Midbrain (tissue), 1 donor: ENCODE data around the gene KLF2.
"Not testable (repeated sequence)": the region's sequence is repeated elsewhere in the genome, so short reads cannot be mapped to it uniquely, and the experiment has no call there.

ENCODE experiments used
- DNase-seq: peaks from one replicate; lab custom pipeline; 2025; lab: John Stamatoyannopoulos, UW

Gene KLF2

GRCh38 chr19:16324384-16325160 is at the start of gene KLF2:
Gene KLF2, plus strand, starts transcription at chr19:16324826. Its CDS starts 98 bp downstream, at chr19:16324924.
- peak; percentile 48 for DNase-seq

GRCh38 chr19:16280306-16280705 is 44.3 kb upstream of the KLF2 start:
- no peak for DNase-seq

GRCh38 chr19:16281743-16282142 is 42.9 kb upstream of the KLF2 start:
- DNase-seq, result no peak

GRCh38 chr19:16283210-16284061 is 41.2 kb upstream of the KLF2 start:
- peak; percentile 76 for DNase-seq

- no peak for DNase-seq
Measured at GRCh38 chr19:16284505-16284904, 40.1 kb upstream of the KLF2 start.

GRCh38 chr19:16285079-16285478 is 39.5 kb upstream of the KLF2 start:
- not testable (repeated sequence) for DNase-seq

GRCh38 chr19:16285769-16286498 is 38.7 kb upstream of the KLF2 start:
- peak; percentile 9 for DNase-seq

GRCh38 chr19:16288544-16288943 is 36.1 kb upstream of the KLF2 start:
- DNase-seq, result no peak

- DNase-seq, result no peak
Measured at GRCh38 chr19:16289594-16289993, 35.0 kb upstream of the KLF2 start.

- no peak for DNase-seq
Measured at GRCh38 chr19:16290692-16291091, 33.9 kb upstream of the KLF2 start.

GRCh38 chr19:16293118-16294091 is 31.2 kb upstream of the KLF2 start:
- DNase-seq, result no peak

- DNase-seq, result no peak
Measured at GRCh38 chr19:16295057-16295456, 29.6 kb upstream of the KLF2 start.

GRCh38 chr19:16296713-16297112 is 27.9 kb upstream of the KLF2 start:
- no peak for DNase-seq

- no peak for DNase-seq
Measured at GRCh38 chr19:16297575-16298178, 26.9 kb upstream of the KLF2 start.

- no peak for DNase-seq
Measured at GRCh38 chr19:16298334-16298733, 26.3 kb upstream of the KLF2 start.

GRCh38 chr19:16301999-16302694 is 22.5 kb upstream of the KLF2 start:
- DNase-seq, result no peak

GRCh38 chr19:16303755-16304154 is 20.9 kb upstream of the KLF2 start:
- DNase-seq, result no peak

- not testable (repeated sequence) for DNase-seq
Measured at GRCh38 chr19:16304511-16304910, 20.1 kb upstream of the KLF2 start.

- not testable (repeated sequence) for DNase-seq
Measured at GRCh38 chr19:16305060-16305459, 19.6 kb upstream of the KLF2 start.
